ENCODE results near the gene KIF2A. TPM values are rescaled to one million over a fixed set of nuclear protein-coding genes. Genes with fewer than 3 reads are reported as not detected.

Gene KIF2A
- total and polyA plus RNA-seq, 2 of the 8 experiments (the other 6 are each of a cell fraction or from before 2014, with no cell fraction given), result 18.4 to 97.1 TPM

DNA sequence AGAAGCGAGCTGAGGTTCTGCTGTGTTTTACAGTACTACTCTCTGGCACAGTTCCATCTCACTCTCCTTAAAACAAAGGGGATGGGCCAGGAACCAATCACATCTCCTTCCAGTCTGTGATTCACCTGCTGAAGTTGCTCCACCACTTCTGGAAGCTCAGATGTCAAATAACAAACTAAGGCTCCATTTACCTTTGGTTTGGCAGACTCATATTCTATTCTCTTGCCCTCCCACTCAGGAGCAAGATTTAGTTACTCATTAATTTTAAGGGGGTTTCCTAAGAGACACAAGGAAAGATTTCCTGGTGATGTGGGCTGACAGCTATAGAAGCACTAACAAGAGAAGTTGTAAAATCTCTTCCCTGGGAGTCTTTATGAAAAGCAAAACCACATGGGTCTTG lies 37.8 kb upstream of the KIF2A start:
- no peaks in the 10 kb centered on the region for H3K36me3 ChIP-seq (ENCODE audit: control insufficient read depth in 2 of 4, insufficient read depth in 4 of 4, low read length in 3 of 4)
- H3K4me3 ChIP-seq (ENCODE audit: extremely low read depth in 1 of 4, insufficient read depth in 2 of 4, low read depth in 3 of 4, low read length in 4 of 4), result no peak overlapping the region
- no peaks in the 10 kb centered on the region for H4K20me1 ChIP-seq (replicated peaks in 1 of 2; ENCODE audit: control insufficient read depth in 1 of 2, insufficient read depth in 2 of 2, low read length in 2 of 2)
- no peak overlapping the region for H3K23ac ChIP-seq (ENCODE audit: insufficient read length)
- WGBS, 2 experiments (ENCODE audit: extremely low coverage in 1 of 2, insufficient coverage in 1 of 2, insufficient read length in 1 of 2, insufficient replicate concordance in 2 of 2, low coverage in 1 of 2, low lambda C conversion rate in 2 of 2, missing lambda C conversion rate in 1 of 2), result 82% methylated on average over 1 of the region's 1 CpG; no CpG with 5 or more reads in 1 of the 2 experiments
- CTCF ChIA-PET (ENCODE audit: partially characterized antibody), result interaction anchor here (1.0 to 1.1 kb wide), 2 partner anchors 12 to 45 kb away, joined by 3 read pairs; no protein-coding TSS in a partner anchor
- no peak overlapping the region for H3K9ac ChIP-seq (replicated peaks in 1 of 4; ENCODE audit: extremely low read depth in 1 of 4, low read depth in 3 of 4, low read length in 3 of 4)
- no peaks in the 10 kb centered on the region for H3K79me1 ChIP-seq (ENCODE audit: low read depth, low read length)
- H2AK5ac ChIP-seq (ENCODE audit: low read depth, low read length), result no peak overlapping the region
- no peak for DNase-seq (ENCODE audit: low read depth in 1 of 2, low spot score in 2 of 2)
- H4K91ac ChIP-seq (replicated peaks; ENCODE audit: insufficient read length, low read length), result no peak overlapping the region
- no peak overlapping the region for H2BK20ac ChIP-seq (ENCODE audit: low read length)
- no peak overlapping the region for H3K56ac ChIP-seq (replicated peaks; ENCODE audit: insufficient read length, low read depth, low read length)
- H4K5ac ChIP-seq (ENCODE audit: insufficient read length, low read depth, low read length), result no peak overlapping the region
- no peaks in the 10 kb centered on the region for H3K27me3 ChIP-seq (replicated peaks in 1 of 4; ENCODE audit: control insufficient read depth in 3 of 4, extremely low read depth in 1 of 4, insufficient read depth in 3 of 4, low read length in 3 of 4)
- POLR2A ChIA-PET (ENCODE audit: partially characterized antibody), result no interaction called here
- H3K18ac ChIP-seq (ENCODE audit: extremely low read depth, low read length), result no peak overlapping the region
- H2BK12ac ChIP-seq (ENCODE audit: low read depth, low read length), result no peak overlapping the region
- no peaks in the 10 kb centered on the region for H3K4me1 ChIP-seq (replicated peaks in 1 of 4; ENCODE audit: control insufficient read depth in 3 of 4, insufficient read depth in 4 of 4, low read length in 3 of 4)
- H3K4me2 ChIP-seq (ENCODE audit: insufficient read depth in 1 of 2, low read depth in 2 of 2, low read length in 2 of 2), result no peak overlapping the region
- no peak for FAIRE-seq
- H3K27ac ChIP-seq (ENCODE audit: low read depth, low read length), result no peak overlapping the region
- no peak overlapping the region for H2BK120ac ChIP-seq (replicated peaks; ENCODE audit: low read depth, low read length)
- no peak overlapping the region for H4K8ac ChIP-seq (ENCODE audit: extremely low read depth, insufficient read depth, low read length)
- H2AFZ ChIP-seq (ENCODE audit: low read length), result no peak overlapping the region
- no peak overlapping the region for H2BK5ac ChIP-seq (ENCODE audit: low read depth, low read length)
- no peaks in the 10 kb centered on the region for H3K9me3 ChIP-seq (ENCODE audit: insufficient read depth in 2 of 2, low read depth in 1 of 2, low read length in 1 of 2)
- H2BK15ac ChIP-seq (ENCODE audit: low read length), result no peak overlapping the region
- H3K23me2 ChIP-seq (ENCODE audit: low read depth, low read length), result peaks cover 2% of the 10 kb centered on the region; the same call in 1 of the 2 replicates
- no peak overlapping the region for H3K14ac ChIP-seq (ENCODE audit: insufficient read length)
- no peak overlapping the region for H3K4ac ChIP-seq (replicated peaks; ENCODE audit: insufficient read length, low read depth, low read length)
- H3K79me2 ChIP-seq (ENCODE audit: control insufficient read depth in 1 of 2, insufficient read depth in 2 of 2, low read length in 2 of 2), result no peaks in the 10 kb centered on the region
- TF ChIP-seq CTBP2 (IDR thresholded peaks at IDR 0.05; ENCODE audit: borderline replicate concordance, insufficient read depth, insufficient read length, low read length), result no peak
- no peak for TF ChIP-seq JUND (IDR thresholded peaks at IDR 0.05; ENCODE audit: low read length)
- no peak for TF ChIP-seq ATF3 (IDR thresholded peaks at IDR 0.05; ENCODE audit: insufficient read depth, low read depth, low read length)
- TF ChIP-seq TBP (IDR thresholded peaks at IDR 0.05; ENCODE audit: low read depth, low read length), result no peak
- TF ChIP-seq SP2 (IDR thresholded peaks at IDR 0.05; ENCODE audit: low read length), result no peak
- TF ChIP-seq YY1 (IDR thresholded peaks at IDR 0.05; ENCODE audit: low read depth, low read length), result no peak
- no peak for TF ChIP-seq CHD1 (IDR thresholded peaks at IDR 0.05; ENCODE audit: low read depth, low read length)
- TF ChIP-seq JUN (IDR thresholded peaks at IDR 0.05; ENCODE audit: low read depth, low read length), result no peak
- TF ChIP-seq GABPA (IDR thresholded peaks at IDR 0.05; ENCODE audit: borderline replicate concordance, insufficient read depth, low read length), result no peak
- no peak for TF ChIP-seq HDAC2 (IDR thresholded peaks at IDR 0.05; ENCODE audit: borderline replicate concordance in 1 of 2, low read depth in 2 of 2, low read length in 2 of 2)
- no peak for TF ChIP-seq RBBP5 (IDR thresholded peaks at IDR 0.05; ENCODE audit: borderline replicate concordance, low read depth, low read length)
- TF ChIP-seq KDM4A (IDR thresholded peaks at IDR 0.05; ENCODE audit: low read depth, low read length, severe bottlenecking), result no peak
- no peak for TF ChIP-seq CREB1 (IDR thresholded peaks at IDR 0.05)

All from H1 (cell line).